Left lobe of liver (tissue), 2 donors: Measurements from ENCODE around the gene AQP7. TPM values are rescaled to one million over a fixed set of nuclear protein-coding genes. Genes with fewer than 3 reads are reported as not detected.
"Not testable (repeated sequence)": the region's sequence is repeated elsewhere in the genome, so short reads cannot be mapped to it uniquely, and the experiment has no call there.

Experiments
- ATAC-seq: fragments of 200-7000 bp; cut with Tn5 transposase; one replicate; pipeline ENCODE4 v1.9.1; 2020; ENCODE audit warnings: mild to moderate bottlenecking, moderate library complexity
- DNase-seq: peaks from one replicate; pipeline ENCODE4 v3.0.0-alpha.2; 2020; ENCODE audit warnings: low spot score
- total RNA-seq: library from RNA; stranded (reverse); gene quantifications from one replicate; pipeline ENCODE4 v1.2.1, GENCODE V29; 2021
- donor health status: DM: no; HTN: no; CAD: no; lungs with moderate emphysema.
- donor health status: DM: no; HTN: yes; CAD: no.

Gene AQP7
- total RNA-seq, 1 donor from 2014 or later: 30.7 TPM

- ATAC-seq, DNase-seq: not testable (repeated sequence)
Observed at GRCh38 chr9:33399047-33399446, 3.3 kb downstream of the AQP7 start.

- not testable (repeated sequence) for ATAC-seq, DNase-seq
Observed at GRCh38 chr9:33397801-33398200, 4.6 kb downstream of the AQP7 start.

GRCh38 chr9:33395159-33395879 is 7.0 kb downstream of the AQP7 start:
- DNase-seq (peak; percentile 92), ATAC-seq (peak; percentile 42)

GRCh38 chr9:33393986-33394385 is 8.4 kb downstream of the AQP7 start:
- not testable (repeated sequence) for DNase-seq, ATAC-seq

GRCh38 chr9:33393581-33393980 is 8.8 kb downstream of the AQP7 start:
- DNase-seq: peak; percentile 89
- peak; percentile 42 for ATAC-seq

- not testable (repeated sequence) for DNase-seq
- ATAC-seq: peak; percentile 22
Observed at GRCh38 chr9:33392591-33393021, 9.8 kb downstream of the AQP7 start.

- ATAC-seq (peak; percentile 62), DNase-seq (peak; percentile 92)
Observed at GRCh38 chr9:33391111-33391771, 11.1 kb downstream of the AQP7 start.

- ATAC-seq: no peak
Observed at GRCh38 chr9:33388110-33388994, 14.0 kb downstream of the AQP7 start.

GRCh38 chr9:33386998-33387397 is 15.4 kb downstream of the AQP7 start:
- not testable (repeated sequence) for ATAC-seq, DNase-seq

More at GRCh38 chr9:33388110-33388994, 14.0 kb downstream of the AQP7 start:
- DNase-seq: peak; percentile 69

- DNase-seq, ATAC-seq: not testable (repeated sequence)
Observed at GRCh38 chr9:33386641-33386996, 15.7 kb downstream of the AQP7 start.

- DNase-seq, ATAC-seq: not testable (repeated sequence)
Observed at GRCh38 chr9:33385979-33386640, 16.3 kb downstream of the AQP7 start.

- not testable (repeated sequence) for DNase-seq, ATAC-seq
Observed at GRCh38 chr9:33385536-33385935, 16.8 kb downstream of the AQP7 start.

GRCh38 chr9:33383396-33383795 is 19.0 kb downstream of the AQP7 start:
- ATAC-seq, DNase-seq: not testable (repeated sequence)

GRCh38 chr9:33382397-33382796 is 20.0 kb downstream of the AQP7 start:
- DNase-seq: peak; percentile 56
- ATAC-seq: peak; percentile 46

GRCh38 chr9:33381231-33381791 is 21.1 kb downstream of the AQP7 start:
- DNase-seq (no peak), ATAC-seq (peak; percentile 45)

- DNase-seq (no peak), ATAC-seq (peak; percentile 31)
Observed at GRCh38 chr9:33380390-33381094, 21.8 kb downstream of the AQP7 start.

- ATAC-seq (peak; percentile 16), DNase-seq (no peak)
Observed at GRCh38 chr9:33379666-33380389, 22.5 kb downstream of the AQP7 start.

- ATAC-seq (no peak), DNase-seq (no peak)
Observed at GRCh38 chr9:33378121-33378795, 24.1 kb downstream of the AQP7 start.
